PC-3 (cell line): ENCODE results near the gene EPB41. TPM values are rescaled to one million over a fixed set of nuclear protein-coding genes. Genes with fewer than 3 reads are reported as not detected.

Experiments used
- ATAC-seq: fragments of 200-7000 bp; cut with Tn5 transposase; 2 replicates; pipeline ENCODE4 v1.9.1; 2020; ENCODE audit warnings: mild to moderate bottlenecking, moderate library complexity
- BruUV-seq: library from RNA; stranded (reverse); fragments of 400-500 nt; replicated peaks from 2 replicates; lab custom pipeline; 2021; lab: Mats Ljungman, UMichigan
- CTCF ChIA-PET: fragments of 300-600 bp; sonication (Branson Sonifier 250); formaldehyde crosslinking; loops from one replicate; lab custom pipeline; 2022; ENCODE audit warnings: antibody characterized with exemption; lab: Charles Lee
- POLR2A ChIA-PET: fragments of 300-600 bp; sonication (Branson Sonifier 250); formaldehyde crosslinking; loops from one replicate; lab custom pipeline; 2022; ENCODE audit warnings: antibody characterized with exemption; ENCODE audit not compliant: unreplicated experiment; lab: Charles Lee
- DNase-seq: peaks from one replicate; pipeline ENCODE4 v3.0.0-alpha.2; 2015
- H2AFZ ChIP-seq: fragments of 300-600 bp; sonication (generic); 2 replicates; pipeline ENCODE4 v1.6.0; 2016; ENCODE audit warnings: antibody characterized with exemption, low read length
- H3F3A ChIP-seq: fragments of 300-600 bp; sonication (generic); one replicate; pipeline ENCODE4 v1.6.0; 2017; ENCODE audit warnings: antibody characterized with exemption, low read length, control low read depth, mild to moderate bottlenecking; ENCODE audit not compliant: unreplicated experiment
- H3K27ac ChIP-seq: fragments of 300-600 bp; sonication (generic); 2 replicates; pipeline ENCODE4 v1.5.1; 2016; ENCODE audit warnings: mild to moderate bottlenecking, low read length
- H3K27me3 ChIP-seq: fragments of 300-600 bp; sonication (generic); 2 replicates; pipeline ENCODE4 v1.6.1; 2016; ENCODE audit warnings: low read length, mixed read lengths
- H3K36me3 ChIP-seq: fragments of 300-600 bp; sonication (generic); 2 replicates; pipeline ENCODE4 v1.6.1; 2016; ENCODE audit warnings: low read depth, mixed run types, low read length, mixed read lengths
- H3K4me1 ChIP-seq: fragments of 300-600 bp; sonication (generic); 2 replicates; pipeline ENCODE4 v1.5.1; 2016; ENCODE audit warnings: low read length; ENCODE audit not compliant: insufficient read depth
- H3K4me2 ChIP-seq: fragments of 300-600 bp; sonication (generic); 2 replicates; pipeline ENCODE4 v1.6.0; 2016; ENCODE audit warnings: low read length
- H3K4me3 ChIP-seq: fragments of 300-600 bp; sonication (generic); 2 replicates; pipeline ENCODE4 v1.5.1; 2016; ENCODE audit warnings: mild to moderate bottlenecking, low read length, mixed read lengths
- H3K79me2 ChIP-seq: fragments of 300-600 bp; sonication (generic); 2 replicates; pipeline ENCODE4 v1.6.1; 2017; ENCODE audit warnings: low read length, mixed read lengths
- H3K9ac ChIP-seq: fragments of 300-600 bp; sonication (generic); 2 replicates; pipeline ENCODE4 v1.6.0; 2016; ENCODE audit warnings: mild to moderate bottlenecking, low read length
- H3K9me2 ChIP-seq: fragments of 300-600 bp; sonication (generic); replicated peaks from 2 replicates; pipeline ENCODE4 v1.6.1; 2016; ENCODE audit warnings: mixed run types, low read length, mixed read lengths
- H3K9me3 ChIP-seq: fragments of 300-600 bp; sonication (generic); 2 replicates; pipeline ENCODE4 v1.6.1; 2016; ENCODE audit warnings: low read length, mixed read lengths
- H4K20me1 ChIP-seq: fragments of 300-600 bp; sonication (generic); 2 replicates; pipeline ENCODE4 v1.6.1; 2016; ENCODE audit warnings: low read length, mixed read lengths
- CTCF ChIP-seq: fragments of 300-600 bp; sonication (generic); conservative IDR thresholded peaks from 2 replicates; pipeline ENCODE4 v1.5.1; 2017; ENCODE audit warnings: antibody characterized with exemption, low read depth, mild to moderate bottlenecking, low read length
- EZH2 ChIP-seq: fragments of 300-600 bp; sonication (generic); IDR thresholded peaks from one replicate; pipeline ENCODE4 v1.6.1; 2017; ENCODE audit warnings: antibody characterized with exemption, mild to moderate bottlenecking, low read length; ENCODE audit not compliant: unreplicated experiment
- EZH2phosphoT487 ChIP-seq: fragments of 300-600 bp; sonication (generic); IDR thresholded peaks from 2 replicates; pipeline ENCODE4 v1.6.1; 2018; ENCODE audit warnings: mild to moderate bottlenecking, antibody characterized with exemption, low read length, borderline replicate concordance
- intact Hi-C: fragments of 100-400 bp; cut with micrococcal nuclease; formaldehyde crosslinking; loops from 2 replicates; pipeline ENCODE4 v1.9.0; 2023
- total RNA-seq: library from RNA; depleted of rRNA; stranded (reverse); fragments of >200 nt; gene quantifications from 2 replicates; pipeline ENCODE4 v1.2.3, GENCODE V29; 2014

The EPB41 gene
- total RNA-seq, 1 experiment from 2014 or later: 44.9 TPM

GRCh38 chr1:28886731-28887418 lies 27.5 kb upstream of the EPB41 start:
- Histone ChIP-seq H3F3A (no peaks in the 10 kb centered on the region), H3K9me2 (no peaks in the 10 kb centered on the region), H3K27me3 (no peaks in the 10 kb centered on the region), H3K27ac (no peak overlapping the region), H4K20me1 (no peaks in the 10 kb centered on the region), H3K4me1 (peaks cover 17% of the 10 kb centered on the region), H3K9ac (peak overlapping the region; percentile 80), H3K4me3 (peak overlapping the region; percentile 93), H3K4me2 (peak overlapping the region; percentile 97), H3K79me2 (peaks cover 11% of the 10 kb centered on the region), H3K36me3 (no peaks in the 10 kb centered on the region), H2AFZ (peak overlapping the region; percentile 96), H3K9me3 (no peaks in the 10 kb centered on the region)
- ChIA-PET POLR2A (no interaction called here), CTCF (no interaction called here)
- TF ChIP-seq CTCF: no peak
- no peak for TF ChIP-seq EZH2phosphoT487
- TF ChIP-seq EZH2: no peak
- intact Hi-C loops: loop anchor here (5.0 to 10.0 kb wide), 2 partner anchors 258 to 1820 kb away; no protein-coding TSS in a partner anchor
- peak; percentile 73 for ATAC-seq
- DNase-seq: peak; percentile 92
- no TSS peak for BruUV-seq

GRCh38 chr1:28887419-28887834 lies 26.9 kb upstream of the EPB41 start:
- Histone ChIP-seq H3F3A (no peaks in the 10 kb centered on the region), H3K4me2 (peak overlapping the region; percentile 97), H2AFZ (peak overlapping the region; percentile 96), H3K9me2 (no peaks in the 10 kb centered on the region), H3K27ac (no peak overlapping the region), H3K79me2 (peaks cover 11% of the 10 kb centered on the region), H3K27me3 (no peaks in the 10 kb centered on the region), H3K36me3 (no peaks in the 10 kb centered on the region), H4K20me1 (no peaks in the 10 kb centered on the region), H3K9ac (peak overlapping the region; percentile 80), H3K4me1 (peaks cover 13% of the 10 kb centered on the region), H3K4me3 (peak overlapping the region; percentile 93), H3K9me3 (no peaks in the 10 kb centered on the region)
- DNase-seq (peak; percentile 13), ATAC-seq (peak; percentile 29)
- intact Hi-C loops: loop anchor here (5.0 to 10.0 kb wide), 2 partner anchors 257 to 1820 kb away; no protein-coding TSS in a partner anchor
- CTCF ChIA-PET: interaction anchor here (0.5 to 0.8 kb wide), 2 partner anchors 10 to 315 kb away, joined by 3 to 4 read pairs; no protein-coding TSS in a partner anchor
- POLR2A ChIA-PET: no interaction called here
- no peak for TF ChIP-seq CTCF
- no peak for TF ChIP-seq EZH2
- TF ChIP-seq EZH2phosphoT487: no peak
- BruUV-seq: no TSS peak
